H1 (cell line): ENCODE measurements around the gene PRSS8. TPM values are rescaled to one million over a fixed set of nuclear protein-coding genes. Genes with fewer than 3 reads are reported as not detected.

Experiments
- NANOG ChIP-seq: IDR thresholded peaks from 2 replicates; pipeline ENCODE4 v1.6.1; 2011; ENCODE audit warnings: low read length, low read depth, mild to moderate bottlenecking, inconsistent platforms; ENCODE audit not compliant: insufficient read depth, poor library complexity, severe bottlenecking
- RBBP5 ChIP-seq: IDR thresholded peaks from 2 replicates; pipeline ENCODE4 v1.7.1; 2012; ENCODE audit warnings: low read depth, mild to moderate bottlenecking, inconsistent platforms, low read length, moderate library complexity, borderline replicate concordance
- polyA plus RNA-seq, 7 experiments: library from polyadenylated mRNA; depleted of rRNA in 3 of 7; stranded (reverse) in 5 of 7; unstranded in 2 of 7; fragments of >200 nt in 5 of 7; fragments of 200-250 nt in 2 of 7; gene quantifications; 1 replicate in 5 of 7; 2 replicates in 1 of 7; 4 replicates in 1 of 7; pipeline versions ENCODE4 v1.2.1 to v1.2.3, GENCODE V29; 2011 to 2013; ENCODE audit warnings: missing spikeins in 2 of 7, mixed read lengths in 2 of 7
- total RNA-seq: library from RNA; stranded (reverse); fragmentation: NEBNext Ultra II Directional; extraction: Animal tissue kit (Norgen Biotek cat#: 25700); gene quantifications from 2 replicates; pipeline ENCODE4 v1.2.1, GENCODE V29; 2021

Gene PRSS8
- total and polyA plus RNA-seq, 2 of the 8 experiments (the other 6 are each of a cell fraction or from before 2014, with no cell fraction given): 87.7 to 273 TPM

GRCh38 chr16:31112711-31113110 is 22.8 kb downstream of the PRSS8 start (continued):
- TF ChIP-seq NANOG (no peak), RBBP5 (no peak)
